GM21723 (cell line): ENCODE data around the gene TPI1.
A peak's percentile ranks its signal among the peaks of the same experiment; 100 is the strongest.
"Not testable (repeated sequence)": the region's sequence is repeated elsewhere in the genome, so short reads cannot be mapped to it uniquely, and the experiment has no call there.

Source experiments
- ATAC-seq: cut with Tn5 transposase; IDR thresholded peaks from one replicate; pipeline ENCODE4 v1.9.1; 2021; ENCODE audit warnings: mild to moderate bottlenecking, moderate library complexity; ENCODE audit not compliant: unreplicated experiment

Gene TPI1

GRCh38 chr12:6889775-6890573 is 22.6 kb downstream of the TPI1 start:
- ATAC-seq: not testable (repeated sequence)

GRCh38 chr12:6890789-6891645 is 23.7 kb downstream of the TPI1 start:
- ATAC-seq: peak; percentile 93

- ATAC-seq: peak; percentile 14
Measured at GRCh38 chr12:6891646-6892001, 24.3 kb downstream of the TPI1 start.

- not testable (repeated sequence) for ATAC-seq
Measured at GRCh38 chr12:6892683-6893082, 25.4 kb downstream of the TPI1 start.

GRCh38 chr12:6894321-6894720 is 27.0 kb downstream of the TPI1 start:
- ATAC-seq: no peak

GRCh38 chr12:6896846-6897435 is 29.6 kb downstream of the TPI1 start:
- ATAC-seq: no peak

DNA sequence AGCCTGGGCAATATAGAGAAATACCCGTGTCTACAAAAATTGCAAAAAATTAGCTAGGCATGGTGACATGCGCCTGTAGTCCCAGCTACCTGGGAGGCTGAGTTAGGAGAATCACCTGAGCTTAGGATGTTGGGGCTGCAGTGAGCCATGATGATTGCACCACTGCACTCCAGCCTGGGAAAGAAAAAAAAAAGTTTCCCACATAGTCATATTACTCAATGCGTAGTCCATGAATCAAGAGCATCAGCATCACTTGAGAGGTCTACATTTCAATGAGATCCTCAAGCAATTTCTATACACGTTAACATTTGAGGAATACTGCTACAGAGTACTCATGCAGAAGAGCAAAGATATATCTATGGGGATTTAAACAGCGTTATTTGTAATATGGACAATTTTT is 32.1 kb downstream of the TPI1 start:
- no peak for ATAC-seq

GRCh38 chr12:6899837-6900519 is 32.6 kb downstream of the TPI1 start:
- ATAC-seq: no peak

DNA sequence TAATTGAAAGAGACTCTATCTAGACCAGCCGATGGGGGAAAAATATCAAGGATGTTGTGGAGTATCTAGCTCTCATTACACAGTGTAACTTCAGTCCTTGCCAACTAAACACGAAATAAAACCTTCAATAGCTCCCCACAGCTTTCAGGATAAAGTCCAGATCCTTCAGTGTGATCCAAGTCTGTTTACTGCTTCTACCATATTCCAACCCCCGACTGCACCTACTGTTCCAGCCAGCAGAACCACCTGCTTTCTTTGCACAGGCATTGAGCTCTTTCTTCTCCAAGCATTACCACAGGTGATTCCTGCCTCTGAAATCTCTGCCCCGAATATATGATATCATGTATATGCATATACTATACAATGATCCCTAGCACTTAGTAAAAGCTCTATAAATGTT is 35.1 kb downstream of the TPI1 start:
- no peak for ATAC-seq

- ATAC-seq: no peak
Measured at GRCh38 chr12:6903722-6904121, 36.4 kb downstream of the TPI1 start.

DNA sequence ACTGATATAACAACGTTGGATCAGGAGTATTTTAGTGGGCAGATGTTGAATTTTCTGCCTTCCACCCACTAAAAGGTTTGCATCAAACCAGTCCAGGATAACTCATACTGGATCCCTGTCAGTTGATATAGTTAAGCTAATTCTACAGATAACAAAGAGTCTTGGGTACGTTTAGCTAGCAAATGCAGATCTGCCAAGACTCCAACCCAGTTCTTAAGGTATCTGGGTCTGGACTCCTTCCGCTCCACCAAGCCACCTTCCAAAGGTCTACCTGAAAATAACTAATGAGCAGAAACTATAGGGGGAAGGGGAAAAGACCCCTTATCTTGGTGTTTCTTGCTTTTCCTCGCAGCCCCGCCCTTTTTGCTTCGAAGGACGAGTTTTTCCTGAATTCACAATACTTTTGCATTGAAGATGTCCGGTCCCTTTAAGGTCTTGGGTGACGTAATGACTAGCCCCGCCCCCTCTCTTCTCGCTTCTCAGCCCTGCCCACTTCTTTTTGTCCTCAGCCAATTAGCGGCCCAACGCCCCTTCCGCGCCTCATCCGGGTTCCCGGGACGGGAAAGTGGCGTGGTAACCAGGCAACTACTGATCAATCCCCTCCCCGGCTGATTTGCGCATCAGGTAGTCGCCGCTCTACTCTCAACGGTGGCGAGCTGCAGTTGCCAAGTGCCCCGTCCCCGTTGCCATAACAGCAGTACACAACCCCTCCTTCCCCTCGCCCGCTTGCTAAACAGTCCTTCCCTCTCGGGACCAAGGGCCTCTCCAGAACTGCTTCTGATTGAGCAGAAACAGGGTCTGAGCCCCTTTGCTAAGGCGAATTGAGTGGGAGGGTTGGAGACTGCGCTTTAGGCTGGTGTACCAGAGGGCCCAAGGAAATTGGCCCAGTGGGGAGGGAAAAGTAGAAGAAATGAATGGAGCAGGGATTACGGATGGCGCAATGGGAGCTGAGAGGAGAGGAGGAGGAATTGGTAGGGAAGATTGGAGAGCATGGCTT is 37.2 kb downstream of the TPI1 start, which contains the start of gene LRRC23:
Gene LRRC23, plus strand, starts transcription at position 543 of the 997 bp plus-strand sequence. CDS start 812 bp downstream, outside the sequence.
- peak; percentile 94 for ATAC-seq

DNA sequence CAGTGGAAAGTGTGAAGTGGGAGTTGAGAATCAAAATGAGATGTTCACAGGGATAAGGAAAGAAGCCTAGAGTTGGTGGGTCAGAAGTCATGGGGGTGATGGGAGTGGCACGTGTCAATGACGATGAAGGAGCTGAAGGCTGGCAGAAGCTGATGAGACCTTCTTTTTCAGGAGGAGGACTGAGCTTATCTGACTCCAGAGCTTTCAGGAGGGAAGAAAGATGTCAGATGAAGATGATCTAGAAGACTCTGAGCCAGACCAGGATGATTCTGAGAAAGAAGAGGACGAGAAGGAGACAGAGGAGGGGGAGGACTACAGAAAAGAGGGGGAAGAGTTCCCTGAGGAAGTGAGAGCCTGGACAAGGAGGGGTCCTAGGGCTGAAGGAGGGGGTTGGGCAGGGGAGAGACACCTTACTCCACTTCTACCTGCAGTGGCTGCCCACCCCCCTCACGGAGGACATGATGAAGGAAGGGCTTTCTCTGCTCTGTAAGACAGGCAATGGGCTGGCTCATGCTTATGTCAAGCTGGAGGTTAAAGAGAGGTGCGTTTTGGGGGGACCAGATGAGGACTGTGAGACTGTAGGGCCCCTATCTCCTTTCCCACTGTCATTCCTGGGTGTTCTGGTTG is 38.2 kb downstream of the TPI1 start:
- no peak for ATAC-seq

- not testable (repeated sequence) for ATAC-seq
Measured at GRCh38 chr12:6908141-6908540, 40.8 kb downstream of the TPI1 start.

GRCh38 chr12:6909421-6910145 is 42.3 kb downstream of the TPI1 start:
- ATAC-seq: no peak

GRCh38 chr12:6912164-6912935 is 45.0 kb downstream of the TPI1 start:
- no peak for ATAC-seq

GRCh38 chr12:6914246-6914946 is 47.1 kb downstream of the TPI1 start, which contains the start of gene ENO2:
TSS of gene ENO2 (plus strand) at chr12:6914580. CDS start at chr12:6915833, 1,253 bp downstream.
- ATAC-seq: peak; percentile 71
